ENCODE measurements around the gene TMEM127. TPM values are rescaled to one million over a fixed set of nuclear protein-coding genes. Genes with fewer than 3 reads are reported as not detected.
"Not testable (repeated sequence)": the region's sequence is repeated elsewhere in the genome, so short reads cannot be mapped to it uniquely, and the experiment has no call there.

TMEM127 gene
- total and polyA plus RNA-seq, 3 experiments from 2014 or later, result 29.8 to 46.8 (median 33.4) TPM

GRCh38 chr2:96262306-96262705 is 3.5 kb downstream of the TMEM127 start:
- Histone ChIP-seq H3K4me1 (ENCODE audit: insufficient read depth, low read length) (peaks cover 60% of the 10 kb centered on the region), H3K27me3 (ENCODE audit: insufficient read depth, low read length, poor library complexity, severe bottlenecking) (no peaks in the 10 kb centered on the region), H3K36me3 (ENCODE audit: insufficient read depth, low read length) (peaks cover 4% of the 10 kb centered on the region), H3K4me3 (ENCODE audit: low read length) (no peak overlapping the region), H3K9me3 (ENCODE audit: low read length) (no peaks in the 10 kb centered on the region), H3K27ac (ENCODE audit: low read depth, low read length) (no peak overlapping the region)
- H3K4me1 Mint-ChIP-seq, result peaks cover 59 to 84% (median 77%) of the 10 kb centered on the region in 3 donors
- no peaks in the 10 kb centered on the region for H3K9me3 Mint-ChIP-seq
- peak overlapping the region in 5 of 8 donors; percentile 22 to 69 (median 42) for H3K27ac Mint-ChIP-seq
- peaks cover 0 to 75% (median 3%) of the 10 kb centered on the region in 3 donors for H3K36me3 Mint-ChIP-seq
- H3K27me3 Mint-ChIP-seq, result no peaks in the 10 kb centered on the region
- POLR2A ChIA-PET, result no interaction called here
- DNase-seq, result no peak
- H3K4me3 Mint-ChIP-seq, result peak overlapping the region in 3 of 7 donors; percentile 24 to 78 (median 65)
- CTCF ChIA-PET, result interaction anchor here (1.3 kb wide), 1 partner anchor 240 kb away, joined by 4 read pairs; no protein-coding TSS in a partner anchor

DNA sequence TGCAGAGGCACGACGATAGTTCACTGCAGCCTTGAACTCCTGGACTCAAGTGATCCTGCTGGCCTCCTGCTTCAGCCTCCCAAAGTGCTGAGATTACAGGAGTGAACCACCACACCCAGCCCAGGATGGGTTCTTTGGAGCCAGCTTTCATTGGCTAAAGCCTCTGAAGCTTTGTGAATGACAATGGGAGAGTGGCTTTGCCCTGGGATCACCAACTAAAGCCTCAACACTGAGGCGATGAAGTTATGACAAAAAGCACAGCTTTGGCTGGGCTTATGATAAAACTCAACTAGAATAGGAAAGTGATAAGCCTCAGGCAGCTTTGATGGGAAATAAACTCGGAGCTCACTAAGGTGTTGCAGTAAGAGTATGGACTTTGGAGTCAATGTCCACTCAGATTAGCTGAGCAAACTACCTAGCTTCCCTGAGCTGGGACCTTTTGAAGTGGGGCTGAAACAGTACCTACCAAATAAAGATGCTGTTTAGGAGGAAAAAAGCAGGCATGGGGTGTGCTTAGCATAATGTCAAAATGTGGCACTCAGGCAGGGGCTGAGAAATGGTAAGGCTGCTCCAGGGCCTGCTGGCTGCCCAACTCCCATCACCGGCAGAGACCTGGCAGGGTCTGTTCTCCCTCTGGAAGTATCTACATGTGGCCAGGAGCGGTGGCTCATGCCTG is 4.3 kb downstream of the TMEM127 start:
- Histone ChIP-seq H3K27ac (ENCODE audit: low read depth, low read length) (no peak overlapping the region), H3K4me3 (ENCODE audit: low read length) (no peak overlapping the region), H3K9me3 (ENCODE audit: low read length) (no peaks in the 10 kb centered on the region), H3K4me1 (ENCODE audit: insufficient read depth, low read length) (peaks cover 54% of the 10 kb centered on the region), H3K36me3 (ENCODE audit: insufficient read depth, low read length) (peaks cover 4% of the 10 kb centered on the region), H3K27me3 (ENCODE audit: insufficient read depth, low read length, poor library complexity, severe bottlenecking) (no peaks in the 10 kb centered on the region)
- no peaks in the 10 kb centered on the region for H3K9me3 Mint-ChIP-seq
- DNase-seq, result no peak
- ChIA-PET CTCF (interaction anchor here (1.2 to 2.1 kb wide), 2 partner anchors 68 to 123 kb away, joined by 3 to 8 read pairs; partner anchors contain the start of gene ASTL), POLR2A (interaction anchor here (0.6 kb wide), 1 partner anchor 22 kb away, joined by 4 read pairs; no protein-coding TSS in a partner anchor)
- peaks cover 57 to 84% (median 75%) of the 10 kb centered on the region in 3 donors for H3K4me1 Mint-ChIP-seq
- peak overlapping the region in 1 of 7 donors; percentile 18 for H3K4me3 Mint-ChIP-seq
- peak overlapping the region in 3 of 8 donors; percentile 57 to 85 (median 73) for H3K27ac Mint-ChIP-seq
- H3K36me3 Mint-ChIP-seq, result peaks cover 0 to 75% (median 3%) of the 10 kb centered on the region in 3 donors
- no peaks in the 10 kb centered on the region for H3K27me3 Mint-ChIP-seq

GRCh38 chr2:96260387-96261260 is 5.2 kb downstream of the TMEM127 start:
- Histone ChIP-seq H3K4me1 (ENCODE audit: insufficient read depth, low read length) (peaks cover 53% of the 10 kb centered on the region), H3K27ac (ENCODE audit: low read depth, low read length) (no peak overlapping the region), H3K36me3 (ENCODE audit: insufficient read depth, low read length) (peaks cover 7% of the 10 kb centered on the region), H3K9me3 (ENCODE audit: low read length) (no peaks in the 10 kb centered on the region), H3K4me3 (ENCODE audit: low read length) (no peak overlapping the region), H3K27me3 (ENCODE audit: insufficient read depth, low read length, poor library complexity, severe bottlenecking) (no peaks in the 10 kb centered on the region)
- H3K4me1 Mint-ChIP-seq, result peaks cover 55 to 84% (median 74%) of the 10 kb centered on the region in 3 donors
- peak in 1 of 5 donors; percentile 29 for DNase-seq
- H3K27ac Mint-ChIP-seq, result peak overlapping the region in 7 of 8 donors; percentile 48 to 85 (median 64)
- ChIA-PET CTCF (interaction anchor here (1.2 to 2.1 kb wide), 2 partner anchors 67 to 122 kb away, joined by 3 to 8 read pairs; partner anchors contain the start of gene ASTL), POLR2A (no interaction called here)
- H3K36me3 Mint-ChIP-seq, result peaks cover 0 to 75% (median 3%) of the 10 kb centered on the region in 3 donors
- no peaks in the 10 kb centered on the region for H3K27me3 Mint-ChIP-seq
- H3K9me3 Mint-ChIP-seq, result no peaks in the 10 kb centered on the region
- peak overlapping the region in 4 of 7 donors; percentile 2 to 24 (median 6) for H3K4me3 Mint-ChIP-seq

DNA sequence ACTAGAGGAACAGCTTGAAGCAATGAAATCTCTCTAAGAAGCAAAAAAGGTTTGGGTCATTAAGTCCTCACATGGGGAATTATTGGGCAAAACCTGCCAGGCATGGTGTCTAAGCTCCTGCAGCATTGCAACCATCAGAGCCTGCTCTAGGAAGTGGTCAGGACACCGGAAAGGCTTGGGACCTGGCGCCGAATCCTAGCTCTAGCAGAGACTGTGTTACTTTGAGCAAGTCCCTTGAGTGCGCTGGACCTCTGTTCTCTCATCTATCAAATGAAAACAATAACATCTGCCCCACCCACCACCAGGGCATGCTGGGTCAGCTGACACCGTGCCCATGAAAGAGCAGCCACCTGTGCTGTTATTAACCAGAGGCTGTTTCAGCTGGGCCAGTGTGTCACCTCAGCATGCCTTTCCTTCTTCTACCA is 6.3 kb downstream of the TMEM127 start:
- H3K36me3 Mint-ChIP-seq, result peaks cover 0 to 82% (median 5%) of the 10 kb centered on the region in 3 donors
- Histone ChIP-seq H3K27ac (ENCODE audit: low read depth, low read length) (no peak overlapping the region), H3K4me3 (ENCODE audit: low read length) (no peak overlapping the region), H3K27me3 (ENCODE audit: insufficient read depth, low read length, poor library complexity, severe bottlenecking) (no peaks in the 10 kb centered on the region), H3K36me3 (ENCODE audit: insufficient read depth, low read length) (peaks cover 18% of the 10 kb centered on the region), H3K9me3 (ENCODE audit: low read length) (no peaks in the 10 kb centered on the region), H3K4me1 (ENCODE audit: insufficient read depth, low read length) (peaks cover 53% of the 10 kb centered on the region)
- CTCF ChIA-PET, result interaction anchor here (1.5 to 2.1 kb wide), 2 partner anchors 11 to 121 kb away, joined by 3 to 8 read pairs; partner anchors contain the start of gene ASTL
- H3K9me3 Mint-ChIP-seq, result no peaks in the 10 kb centered on the region
- peak overlapping the region in 1 of 7 donors; percentile 10 for H3K4me3 Mint-ChIP-seq
- H3K27ac Mint-ChIP-seq, result peak overlapping the region in 7 of 8 donors; percentile 51 to 70 (median 58)
- peaks cover 53 to 81% (median 75%) of the 10 kb centered on the region in 3 donors for H3K4me1 Mint-ChIP-seq
- no peaks in the 10 kb centered on the region for H3K27me3 Mint-ChIP-seq
- DNase-seq, result no peak
- POLR2A ChIA-PET, result interaction anchor here (0.5 kb wide), 1 partner anchor 14 kb away, joined by 4 read pairs; no protein-coding TSS in a partner anchor

- POLR2A ChIA-PET, result no interaction called here
- CTCF ChIA-PET, result interaction anchor here (1.5 kb wide), 1 partner anchor 10 kb away, joined by 3 read pairs; no protein-coding TSS in a partner anchor
- Histone ChIP-seq H3K27ac (ENCODE audit: low read depth, low read length) (no peak overlapping the region), H3K36me3 (ENCODE audit: insufficient read depth, low read length) (peaks cover 25% of the 10 kb centered on the region), H3K4me3 (ENCODE audit: low read length) (no peak overlapping the region), H3K27me3 (ENCODE audit: insufficient read depth, low read length, poor library complexity, severe bottlenecking) (no peaks in the 10 kb centered on the region), H3K9me3 (ENCODE audit: low read length) (no peaks in the 10 kb centered on the region), H3K4me1 (ENCODE audit: insufficient read depth, low read length) (peaks cover 42% of the 10 kb centered on the region)
- Mint-ChIP-seq H3K9me3 (no peaks in the 10 kb centered on the region), H3K4me3 (no peak overlapping the region), H3K27ac (peak overlapping the region in 6 of 8 donors; percentile 7 to 73 (median 57)), H3K27me3 (no peaks in the 10 kb centered on the region), H3K4me1 (peaks cover 41 to 70% (median 64%) of the 10 kb centered on the region in 3 donors), H3K36me3 (peaks cover 0 to 82% (median 12%) of the 10 kb centered on the region in 3 donors)
- DNase-seq, result no peak
Measured at GRCh38 chr2:96258166-96259022, 7.4 kb downstream of the TMEM127 start.

DNA sequence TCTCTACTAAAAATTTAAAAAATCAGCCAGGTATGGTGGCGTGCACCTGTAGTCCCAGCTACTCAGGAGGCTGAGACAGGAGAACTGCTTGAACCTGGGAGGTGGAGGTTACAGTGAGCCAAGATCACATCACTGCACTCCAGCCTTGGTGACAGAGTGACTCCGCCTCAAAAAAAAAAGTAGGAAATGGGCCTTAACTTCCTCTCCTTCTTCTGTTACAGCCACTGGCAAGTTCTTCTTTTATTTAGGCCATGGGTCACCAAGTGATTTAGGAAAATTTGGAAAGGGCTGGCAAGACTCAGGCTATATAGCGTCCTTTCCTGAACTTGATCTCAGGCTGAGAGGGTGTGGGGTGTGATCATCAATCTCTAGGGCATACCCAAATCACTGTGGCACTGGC is 8.1 kb downstream of the TMEM127 start:
- peaks cover 39 to 66% (median 62%) of the 10 kb centered on the region in 3 donors for H3K4me1 Mint-ChIP-seq
- H3K4me3 Mint-ChIP-seq; DNase-seq; POLR2A ChIA-PET; H3K27me3 Mint-ChIP-seq; H3K9me3 ChIP-seq (ENCODE audit: low read length); H3K27ac ChIP-seq (ENCODE audit: low read depth, low read length); H3K9me3 Mint-ChIP-seq; H3K4me3 ChIP-seq (ENCODE audit: low read length); H3K27me3 ChIP-seq (ENCODE audit: insufficient read depth, low read length, poor library complexity, severe bottlenecking); CTCF ChIA-PET: not testable (repeated sequence)
- H3K27ac Mint-ChIP-seq, result peak overlapping the region in 5 of 8 donors; percentile 6 to 73 (median 42)
- Histone ChIP-seq H3K36me3 (ENCODE audit: insufficient read depth, low read length) (peaks cover 30% of the 10 kb centered on the region), H3K4me1 (ENCODE audit: insufficient read depth, low read length) (peaks cover 38% of the 10 kb centered on the region)
- peaks cover 0 to 85% (median 13%) of the 10 kb centered on the region in 3 donors for H3K36me3 Mint-ChIP-seq

DNA sequence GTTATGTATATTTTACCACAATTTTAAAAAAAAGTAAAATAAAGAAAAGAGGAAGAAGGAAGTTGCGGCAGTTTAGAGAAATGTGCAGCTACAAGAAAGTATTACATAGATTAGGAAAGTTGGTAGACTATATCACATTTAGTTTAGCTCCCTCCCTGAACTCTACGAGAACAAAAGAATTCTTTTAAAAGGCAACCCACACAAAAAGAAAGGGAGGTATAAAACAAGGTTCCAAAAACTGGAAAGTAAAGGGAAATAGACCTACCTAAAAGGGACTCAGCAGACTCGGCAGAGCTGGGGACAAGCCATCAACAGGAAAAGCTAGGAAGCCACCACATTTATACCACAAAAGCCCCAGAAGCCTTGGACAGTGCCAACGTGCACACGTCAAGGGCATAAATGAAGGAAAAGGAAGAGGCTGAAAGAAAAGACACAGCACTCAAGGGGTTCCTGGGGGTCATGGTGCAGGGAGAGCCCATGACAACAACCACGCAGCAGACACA is 9.1 kb downstream of the TMEM127 start:
- Mint-ChIP-seq H3K36me3 (peaks cover 0 to 89% (median 16%) of the 10 kb centered on the region in 3 donors), H3K27ac (peak overlapping the region in 7 of 8 donors; percentile 16 to 90 (median 52)), H3K4me1 (peaks cover 35 to 59% (median 54%) of the 10 kb centered on the region in 3 donors), H3K9me3 (no peaks in the 10 kb centered on the region), H3K4me3 (peak overlapping the region in 1 of 7 donors; percentile 60), H3K27me3 (no peaks in the 10 kb centered on the region)
- Histone ChIP-seq H3K36me3 (ENCODE audit: insufficient read depth, low read length) (peaks cover 33% of the 10 kb centered on the region), H3K27me3 (ENCODE audit: insufficient read depth, low read length, poor library complexity, severe bottlenecking) (no peaks in the 10 kb centered on the region), H3K4me1 (ENCODE audit: insufficient read depth, low read length) (peaks cover 38% of the 10 kb centered on the region), H3K9me3 (ENCODE audit: low read length) (no peaks in the 10 kb centered on the region), H3K27ac (ENCODE audit: low read depth, low read length) (no peak overlapping the region), H3K4me3 (ENCODE audit: low read length) (no peak overlapping the region)
- DNase-seq, result peak in 1 of 5 donors; percentile 50
- ChIA-PET CTCF (interaction anchor here (1.2 to 1.3 kb wide), 2 partner anchors 16 to 83 kb away, joined by 3 to 4 read pairs; no protein-coding TSS in a partner anchor), POLR2A (interaction anchor here (0.5 to 0.7 kb wide), 2 partner anchors 40 to 454 kb away, joined by 3 to 5 read pairs; no protein-coding TSS in a partner anchor)
